Keratinocyte (primary cell): ENCODE measurements around the gene RNF19B.

Experiments used
- CTCF ChIP-seq, 3 experiments: IDR thresholded peaks in 1 of 3; conservative IDR thresholded peaks in 1 of 3; optimal IDR thresholded peaks in 1 of 3; 2 replicates in 2 of 3; 3 replicates in 1 of 3; pipeline versions ENCODE3 to v1.5.1; 2011; ENCODE audit warnings: low read length in 3 of 3, mild to moderate bottlenecking in 3 of 3, moderate library complexity in 2 of 3, control low read depth in 1 of 3, inconsistent platforms in 1 of 3; ENCODE audit not compliant: insufficient read depth in 2 of 3; ENCODE audit errors: extremely low read depth in 1 of 3
- EZH2 ChIP-seq: IDR thresholded peaks from one replicate; pipeline ENCODE4 v1.6.1; 2012; ENCODE audit warnings: inconsistent platforms, mild to moderate bottlenecking, low read length, moderate library complexity

GRCh38 chr1:32904797-32905196 lies 59.8 kb downstream of the RNF19B start:
- TF ChIP-seq CTCF (optimal IDR thresholded peaks at IDR 0.05 in 1 of 3, IDR thresholded peaks at IDR 0.05 in 1 of 3, conservative IDR thresholded peaks at IDR 0.05 in 1 of 3; ENCODE audit: extremely low read depth in 1 of 3, insufficient read depth in 2 of 3, low read length in 3 of 3) (no peak), EZH2 (no peak)
